ENCODE data around the gene AK8. TPM values are rescaled to one million over a fixed set of nuclear protein-coding genes. Genes with fewer than 3 reads are reported as not detected.

Gene AK8
- total and polyA plus RNA-seq, 2 of the 4 experiments (the other 2 are of a cell fraction) = under 0.01 to 0.09 TPM

GRCh38 chr9:132708769-132709430 is 169.2 kb downstream of the AK8 start:
- Histone ChIP-seq H3K4me1 (ENCODE audit: control insufficient read depth, insufficient read depth, low read length) (no peaks in the 10 kb centered on the region), H2AK5ac (ENCODE audit: low read depth, low read length) (no peak overlapping the region), H4K91ac (ENCODE audit: insufficient read depth, low read depth, low read length) (no peak overlapping the region), H3K4ac (ENCODE audit: low read depth, low read length) (no peak overlapping the region), H4K8ac (ENCODE audit: low read depth in 2 of 2, low read length in 2 of 2) (no peak overlapping the region), H3K4me3 (ENCODE audit: insufficient read depth, low read depth, low read length) (no peak overlapping the region), H2BK5ac (ENCODE audit: low read depth, low read length, poor library complexity, severe bottlenecking) (no peak overlapping the region), H3K56ac (ENCODE audit: extremely low read depth, insufficient read depth, low read length) (no peak overlapping the region), H2AK9ac (replicated peaks; ENCODE audit: low read depth, low read length, poor library complexity) (no peak overlapping the region), H4K20me1 (ENCODE audit: insufficient read depth, low read length) (no peaks in the 10 kb centered on the region), H3K27me3 (ENCODE audit: control insufficient read depth, insufficient read depth, low read length) (peaks cover 12% of the 10 kb centered on the region), H2BK15ac (ENCODE audit: low read depth, low read length) (no peak overlapping the region), H3K9me3 (ENCODE audit: control insufficient read depth, insufficient read depth, low read length) (no peaks in the 10 kb centered on the region), H3K14ac (replicated peaks; ENCODE audit: low read depth, low read length) (no peak overlapping the region), H2BK120ac (ENCODE audit: low read depth, low read length) (no peak overlapping the region), H2AFZ (replicated peaks; ENCODE audit: low read length, poor library complexity) (no peak overlapping the region), H4K5ac (ENCODE audit: low read depth, low read length) (no peak overlapping the region), H3K27ac (ENCODE audit: insufficient read depth, low read length) (no peak overlapping the region), H3K9ac (ENCODE audit: low read depth, low read length) (no peak overlapping the region), H3K79me1 (ENCODE audit: low read depth in 1 of 2, low read length in 2 of 2) (no peaks in the 10 kb centered on the region), H3K18ac (ENCODE audit: low read depth, low read length) (no peak overlapping the region), H3K36me3 (ENCODE audit: control insufficient read depth, insufficient read depth, low read length) (no peaks in the 10 kb centered on the region), H3K23ac (ENCODE audit: low read depth, low read length) (no peak overlapping the region), H3K4me2 (ENCODE audit: low read depth, low read length) (no peak overlapping the region), H3K9me1 (ENCODE audit: insufficient read depth, low read length) (no peaks in the 10 kb centered on the region), H2BK20ac (ENCODE audit: low read depth, low read length) (no peak overlapping the region)
- dilution Hi-C loops (cut with HindIII; ENCODE audit: low sequenced_read_pairs, unreplicated experiment) (no loop called here), intact Hi-C loops (cut with micrococcal nuclease) (no loop called here), in situ Hi-C loops (cut with MboI; ENCODE audit: low sequenced_read_pairs) (no loop called here)
- ChIA-PET CTCF (interaction anchor here (0.6 to 0.7 kb wide), 2 partner anchors 14 to 77 kb away, joined by 3 read pairs; no protein-coding TSS in a partner anchor), POLR2A (ENCODE audit: unreplicated experiment) (no interaction called here)
- DNase-seq = no peak
- no peak for TF ChIP-seq MAZ (IDR thresholded peaks at IDR 0.05; ENCODE audit: borderline replicate concordance, low read depth, low read length)
- no peak for TF ChIP-seq RAD21 (IDR thresholded peaks at IDR 0.05; ENCODE audit: low read length)
- TF ChIP-seq SMC3 (IDR thresholded peaks at IDR 0.05; ENCODE audit: low read depth, low read length) = no peak
- no peak for TF ChIP-seq FOS (IDR thresholded peaks at IDR 0.05; ENCODE audit: low read depth, low read length)
- no peak for TF ChIP-seq NFE2L2 (IDR thresholded peaks at IDR 0.05; ENCODE audit: low read depth, low read length)
- TF ChIP-seq RCOR1 (IDR thresholded peaks at IDR 0.05; ENCODE audit: insufficient replicate concordance, low read length) = no peak
- no peak for TF ChIP-seq ELK1 (IDR thresholded peaks at IDR 0.05; ENCODE audit: borderline replicate concordance, low read depth, low read length)
- no peak for TF ChIP-seq POLR2A (IDR thresholded peaks at IDR 0.05; ENCODE audit: low read depth, low read length)
- no peak for TF ChIP-seq MXI1 (IDR thresholded peaks at IDR 0.05; ENCODE audit: borderline replicate concordance, low read depth, low read length)
- TF ChIP-seq CHD1 (IDR thresholded peaks at IDR 0.05; ENCODE audit: low read depth, low read length) = no peak
- no peak for TF ChIP-seq CTCF (conservative IDR thresholded peaks at IDR 0.05; ENCODE audit: low read depth, low read length)
- no peak for TF ChIP-seq RFX5 (IDR thresholded peaks at IDR 0.05; ENCODE audit: low read depth, low read length)
- no peak for TF ChIP-seq BHLHE40 (IDR thresholded peaks at IDR 0.05; ENCODE audit: low read depth, low read length)
- no peak for TF ChIP-seq CEBPB (IDR thresholded peaks at IDR 0.05; ENCODE audit: low read depth, low read length)
- no peak for TF ChIP-seq USF2 (IDR thresholded peaks at IDR 0.05; ENCODE audit: low read depth, low read length)
- TF ChIP-seq MAFK (IDR thresholded peaks at IDR 0.05; ENCODE audit: low read depth, low read length) = no peak
- no peak for ATAC-seq (ENCODE audit: low read depth)
- no TSS peak for BruUV-seq (replicated peaks)
- 83% methylated on average over 19 of the region's 23 CpGs; no CpG with 5 or more reads in 1 of the 2 experiments for WGBS, 2 experiments (ENCODE audit: extremely low coverage in 2 of 2, insufficient read length in 1 of 2)

Measured in IMR-90 (cell line).